Osteoblast (primary cell): Measurements from ENCODE around the gene FRAT2. TPM values are rescaled to one million over a fixed set of nuclear protein-coding genes. Genes with fewer than 3 reads are reported as not detected.
"Not testable (repeated sequence)": the region's sequence is repeated elsewhere in the genome, so short reads cannot be mapped to it uniquely, and the experiment has no call there.

ENCODE experiments used
- DNase-seq: peaks from one replicate; pipeline ENCODE4 v3.0.0; 2011; ENCODE audit warnings: low spot score, mixed read lengths; ENCODE audit not compliant: insufficient read length; ENCODE audit errors: missing footprints
- H2AFZ ChIP-seq: 2 replicates; pipeline ENCODE4 v1.6.0; 2011; ENCODE audit warnings: mild to moderate bottlenecking, low read length
- H3K27ac ChIP-seq: 2 replicates; pipeline ENCODE4 v1.5.1; 2011; ENCODE audit warnings: mild to moderate bottlenecking, low read depth, low read length, moderate library complexity
- H3K27me3 ChIP-seq: 2 replicates; pipeline ENCODE4 v1.6.0; 2012; ENCODE audit warnings: mild to moderate bottlenecking, control low read depth, inconsistent platforms, low read length, moderate library complexity; ENCODE audit not compliant: insufficient read depth
- H3K36me3 ChIP-seq: 2 replicates; pipeline ENCODE4 v1.5.1; 2011; ENCODE audit warnings: mild to moderate bottlenecking, low read length, control low read depth, moderate library complexity; ENCODE audit not compliant: insufficient read depth
- H3K4me1 ChIP-seq: 2 replicates; pipeline ENCODE4 v1.5.1; 2011; ENCODE audit warnings: mild to moderate bottlenecking, low read length, control low read depth, moderate library complexity; ENCODE audit not compliant: insufficient read depth
- H3K4me2 ChIP-seq: 2 replicates; pipeline ENCODE4 v1.6.0; 2011; ENCODE audit warnings: mild to moderate bottlenecking, low read length; ENCODE audit not compliant: insufficient read depth
- H3K4me3 ChIP-seq: fragments of 200-600 bp; sonication (generic); 3 replicates; pipeline ENCODE4 v1.5.1; 2012; ENCODE audit warnings: mild to moderate bottlenecking, low read length, inconsistent platforms; ENCODE audit not compliant: insufficient read depth
- H3K79me2 ChIP-seq: 2 replicates; pipeline ENCODE4 v1.6.0; 2012; ENCODE audit warnings: mild to moderate bottlenecking, low read length, control low read depth, inconsistent platforms; ENCODE audit not compliant: insufficient read depth
- H3K9me3 ChIP-seq: 2 replicates; pipeline ENCODE4 v1.5.1; 2011; ENCODE audit warnings: low read depth, low read length, control low read depth
- H4K20me1 ChIP-seq: 2 replicates; pipeline ENCODE4 v1.6.0; 2012; ENCODE audit warnings: mild to moderate bottlenecking, low read length, control low read depth; ENCODE audit not compliant: insufficient read depth
- small RNA-seq: library from RNA; depleted of rRNA; stranded (forward); fragments of <200 nt; gene quantifications from one replicate; pipeline ENCODE3, GENCODE V24; 2012
- total RNA-seq: library from RNA; depleted of rRNA; stranded (reverse); fragments of >200 nt; gene quantifications from 2 replicates; pipeline ENCODE4 v1.2.3, GENCODE V29; 2012
- TF ChIP-seq, protein P1 (sequence below): IDR thresholded peaks from 2 replicates; pipeline ENCODE4 v1.5.1; 2011; ENCODE audit warnings: mild to moderate bottlenecking, low read depth, low read length, moderate library complexity; ENCODE audit errors: extremely low read depth

FRAT2 gene
- total RNA-seq, 1 donor: 8.0 TPM

DNA sequence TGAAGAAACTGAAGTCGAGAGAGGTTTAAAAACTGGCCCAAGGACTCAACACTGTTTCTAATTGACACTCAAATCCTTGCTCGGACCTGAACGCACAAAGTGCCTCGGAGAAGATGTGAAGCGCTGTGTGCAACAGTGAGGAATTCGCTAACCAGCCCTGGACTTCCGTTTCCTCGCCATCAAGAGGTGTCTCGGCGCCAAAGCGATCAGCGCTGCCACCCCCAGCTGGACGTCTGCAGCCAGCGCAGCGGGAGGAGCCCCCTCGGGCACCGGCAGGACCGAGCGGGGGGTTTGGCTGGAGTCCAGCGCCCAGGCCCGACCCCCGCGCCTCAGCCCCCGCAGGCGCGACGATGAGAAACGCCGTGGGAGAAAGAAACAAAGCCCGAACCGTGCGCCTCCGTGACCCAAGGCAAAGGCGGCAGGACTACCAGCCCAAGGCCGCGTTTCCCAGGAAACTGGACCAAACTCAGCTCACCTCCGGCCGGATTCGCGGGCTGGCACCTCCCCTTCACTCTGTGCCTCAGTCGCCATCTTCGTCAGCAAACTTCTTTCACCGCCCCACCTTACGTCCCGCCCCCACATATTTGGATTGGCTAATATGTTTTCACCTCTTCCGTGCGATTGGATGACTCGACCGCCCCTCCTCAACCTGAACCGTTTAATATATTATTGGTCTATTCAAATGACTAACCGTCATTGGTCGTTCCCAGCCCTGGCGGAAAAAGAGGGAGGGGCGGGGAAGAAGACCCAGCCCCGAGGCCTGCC is 42.2 kb downstream of the FRAT2 start, which contains the start of gene ARHGAP19:
ARHGAP19 (minus strand) TSS at position 541 of the 765 bp plus-strand sequence; CDS start at position 531, 10 bp downstream.
- peak within 1 kb of the TSS; percentile 97 for H3K4me3 ChIP-seq
- TF ChIP-seq, protein P1, sequence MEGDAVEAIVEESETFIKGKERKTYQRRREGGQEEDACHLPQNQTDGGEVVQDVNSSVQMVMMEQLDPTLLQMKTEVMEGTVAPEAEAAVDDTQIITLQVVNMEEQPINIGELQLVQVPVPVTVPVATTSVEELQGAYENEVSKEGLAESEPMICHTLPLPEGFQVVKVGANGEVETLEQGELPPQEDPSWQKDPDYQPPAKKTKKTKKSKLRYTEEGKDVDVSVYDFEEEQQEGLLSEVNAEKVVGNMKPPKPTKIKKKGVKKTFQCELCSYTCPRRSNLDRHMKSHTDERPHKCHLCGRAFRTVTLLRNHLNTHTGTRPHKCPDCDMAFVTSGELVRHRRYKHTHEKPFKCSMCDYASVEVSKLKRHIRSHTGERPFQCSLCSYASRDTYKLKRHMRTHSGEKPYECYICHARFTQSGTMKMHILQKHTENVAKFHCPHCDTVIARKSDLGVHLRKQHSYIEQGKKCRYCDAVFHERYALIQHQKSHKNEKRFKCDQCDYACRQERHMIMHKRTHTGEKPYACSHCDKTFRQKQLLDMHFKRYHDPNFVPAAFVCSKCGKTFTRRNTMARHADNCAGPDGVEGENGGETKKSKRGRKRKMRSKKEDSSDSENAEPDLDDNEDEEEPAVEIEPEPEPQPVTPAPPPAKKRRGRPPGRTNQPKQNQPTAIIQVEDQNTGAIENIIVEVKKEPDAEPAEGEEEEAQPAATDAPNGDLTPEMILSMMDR: no peak

DNA sequence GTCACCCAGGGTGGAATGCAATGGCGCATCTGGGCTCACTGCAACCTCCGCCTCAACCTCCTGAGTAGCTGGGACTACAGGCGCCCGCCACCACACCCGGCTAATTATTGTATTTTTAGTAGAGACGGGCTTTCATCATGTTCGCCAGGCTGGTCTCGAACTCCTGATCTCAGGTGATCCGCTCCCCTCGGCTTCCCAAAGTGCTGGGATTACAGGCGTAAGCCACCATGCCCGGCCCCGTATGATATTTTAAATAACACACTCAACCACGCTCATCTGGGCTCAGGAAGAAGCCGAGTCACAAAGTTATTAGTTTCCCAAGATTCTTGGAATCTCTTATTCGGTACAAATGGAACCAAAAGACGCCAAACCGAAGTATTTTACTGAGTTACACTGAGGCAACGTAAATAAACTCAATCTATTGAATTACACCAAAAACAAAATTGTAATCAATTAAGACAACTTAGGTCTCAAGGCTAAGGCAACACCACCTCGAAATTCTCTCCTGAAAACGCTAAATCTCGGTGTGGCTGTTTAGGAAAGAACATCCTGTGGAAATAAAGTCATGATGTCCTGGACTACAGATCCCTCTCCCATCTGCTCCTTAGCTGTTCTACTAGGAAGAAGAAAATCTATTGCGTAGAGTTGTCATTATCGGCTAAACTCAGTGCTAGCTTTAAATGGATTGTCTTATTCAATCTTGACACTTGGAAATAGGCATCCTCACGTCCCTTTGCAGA is 43.0 kb downstream of the FRAT2 start:
- peak overlapping the region; percentile 100 for H3K4me2 ChIP-seq
- peak overlapping the region; percentile 94 for H3K27ac ChIP-seq
- no peaks in the 10 kb centered on the region for H3K9me3 ChIP-seq
- TF ChIP-seq, protein P1: no peak
- H3K4me3 ChIP-seq: peak overlapping the region; percentile 97
- H3K4me1 ChIP-seq: peaks cover 11% of the 10 kb centered on the region
- H3K79me2 ChIP-seq: peaks cover 16% of the 10 kb centered on the region
- no peaks in the 10 kb centered on the region for H3K27me3 ChIP-seq
- peak overlapping the region; percentile 98 for H2AFZ ChIP-seq
- no peaks in the 10 kb centered on the region for H4K20me1 ChIP-seq
- peaks cover 9% of the 10 kb centered on the region for H3K36me3 ChIP-seq
- peak; percentile 66 for DNase-seq

More for the DNA sequence above, 42.2 kb downstream of the FRAT2 start, which contains the start of gene ARHGAP19:
- H2AFZ ChIP-seq: peak within 1 kb of the TSS; percentile 98
- H3K4me1 ChIP-seq: peaks cover 11% of the 10 kb centered on the region
- H3K27me3 ChIP-seq: no peaks in the 10 kb centered on the region
- DNase-seq: peak; percentile 97
- peaks cover 16% of the 10 kb centered on the region for H3K79me2 ChIP-seq
- no peaks in the 10 kb centered on the region for H4K20me1 ChIP-seq
- H3K36me3 ChIP-seq: peaks cover 3% of the 10 kb centered on the region
- H3K4me2 ChIP-seq: peak within 1 kb of the TSS; percentile 100
- H3K27ac ChIP-seq: peak within 1 kb of the TSS; percentile 94
- no peaks in the 10 kb centered on the region for H3K9me3 ChIP-seq

DNA sequence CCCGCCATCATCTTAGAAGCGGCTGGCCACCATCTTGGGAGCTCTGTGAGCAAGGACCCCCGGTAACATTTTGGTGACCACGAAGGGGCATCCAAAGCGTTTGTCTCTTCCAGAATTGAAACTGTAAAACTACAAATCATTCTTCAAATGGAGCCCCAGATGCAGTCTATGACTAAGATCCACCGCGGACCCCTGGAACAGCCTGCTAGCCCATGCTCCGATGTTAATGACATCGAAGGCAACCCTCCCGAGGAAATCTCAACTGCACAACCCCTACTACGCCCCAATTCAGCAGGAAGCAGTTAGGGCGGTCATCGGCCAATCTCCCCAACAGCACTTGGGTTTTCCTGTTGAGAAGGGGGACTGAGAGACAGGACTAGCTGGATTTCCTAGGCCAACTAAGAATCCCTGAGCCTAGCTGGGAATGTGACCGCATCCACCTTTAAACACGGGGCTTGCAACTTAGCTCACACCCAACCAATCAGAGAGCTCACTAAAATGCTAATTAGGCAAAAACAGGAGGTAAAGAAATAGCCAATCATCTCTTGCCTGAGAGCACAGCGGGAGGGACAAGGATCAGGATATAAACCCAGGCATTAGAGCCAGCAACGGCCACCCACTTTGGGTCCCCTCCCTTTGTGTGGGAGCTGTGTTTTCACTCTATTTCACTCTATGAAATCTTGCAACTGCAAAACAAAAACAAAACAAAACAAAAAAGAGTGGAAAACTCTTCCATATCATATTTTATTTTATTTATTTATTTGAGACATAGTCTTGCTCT is 43.8 kb downstream of the FRAT2 start:
- H3K4me2 ChIP-seq: peak overlapping the region; percentile 100
- peaks cover 11% of the 10 kb centered on the region for H3K4me1 ChIP-seq
- H2AFZ ChIP-seq, H3K9me3 ChIP-seq, H3K27ac ChIP-seq, H4K20me1 ChIP-seq, H3K4me3 ChIP-seq, H3K27me3 ChIP-seq, H3K36me3 ChIP-seq, DNase-seq: not testable (repeated sequence)
- H3K79me2 ChIP-seq: peaks cover 16% of the 10 kb centered on the region

DNA sequence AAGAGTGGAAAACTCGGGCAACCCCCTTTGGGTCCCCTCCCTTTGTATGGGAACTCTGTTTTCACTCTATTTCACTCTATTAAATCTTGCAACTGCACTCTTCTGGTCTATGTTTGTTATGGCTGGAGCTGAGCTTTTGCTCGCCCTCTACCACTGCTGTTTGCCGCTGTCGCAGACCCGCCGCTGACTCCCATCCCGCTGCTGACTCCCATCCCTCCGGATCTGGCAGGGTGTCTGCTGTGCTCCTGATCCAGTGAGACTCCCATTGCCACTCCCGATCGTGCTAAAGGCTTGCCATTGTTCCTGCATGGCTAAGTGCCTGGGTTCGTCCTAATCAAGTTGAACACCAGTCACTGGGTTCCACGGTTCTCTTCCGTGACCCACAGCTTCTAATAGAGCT is 44.5 kb downstream of the FRAT2 start:
- not testable (repeated sequence) for H3K27ac ChIP-seq, H3K36me3 ChIP-seq, DNase-seq, H3K27me3 ChIP-seq, H3K4me3 ChIP-seq, H3K4me2 ChIP-seq, H4K20me1 ChIP-seq, H2AFZ ChIP-seq, H3K9me3 ChIP-seq
- peaks cover 11% of the 10 kb centered on the region for H3K4me1 ChIP-seq
- H3K79me2 ChIP-seq: peaks cover 16% of the 10 kb centered on the region

Small RNA genes lying within 50 kb of the gene (small RNA-seq; reads per million reads assigned to genes)
- gene RF00017: not detected

Other genes starting within 250 kb of the FRAT2 start
- under 0.01 TPM in 1 of 2 replicates, not detected in the other for gene SLIT1, start 148.8 kb downstream of the FRAT2 start, total RNA-seq
- gene ARHGAP19, start 42.1 kb downstream of the FRAT2 start, total RNA-seq: 7.7 and 8.7 TPM in 2 replicates
- 3.3 and 3.8 TPM in 2 replicates for gene FRAT1, start 15.5 kb downstream of the FRAT2 start, total RNA-seq
- gene RRP12, start 66.6 kb upstream of the FRAT2 start, total RNA-seq: 15.0 and 15.9 TPM in 2 replicates
- 256 and 330 TPM in 2 replicates for gene PGAM1, start 91.5 kb upstream of the FRAT2 start, total RNA-seq
- 40.2 and 47.4 TPM in 2 replicates for gene EXOSC1, start 111.3 kb upstream of the FRAT2 start, total RNA-seq
- 39.8 and 45.1 TPM in 2 replicates for gene ZDHHC16, start 111.4 kb upstream of the FRAT2 start, total RNA-seq
- 60.4 and 63.0 TPM in 2 replicates for gene MMS19, start 163.7 kb upstream of the FRAT2 start, total RNA-seq
- 29.0 and 32.7 TPM in 2 replicates for gene UBTD1, start 164.2 kb upstream of the FRAT2 start, total RNA-seq
- gene ANKRD2, start 238.1 kb upstream of the FRAT2 start, total RNA-seq: 0.29 and 0.72 TPM in 2 replicates
- 1.4 and 2.7 TPM in 2 replicates for gene HOGA1, start 249.7 kb upstream of the FRAT2 start, total RNA-seq